Measurements from ENCODE around the gene DNAAF5. TPM values are rescaled to one million over a fixed set of nuclear protein-coding genes. Genes with fewer than 3 reads are reported as not detected.

DNAAF5 gene
- total and polyA plus RNA-seq, 9 of the 15 experiments (the other 6 are each of a cell fraction or from before 2014, with no cell fraction given), result 3.1 to 69.7 (median 19.1) TPM

DNA sequence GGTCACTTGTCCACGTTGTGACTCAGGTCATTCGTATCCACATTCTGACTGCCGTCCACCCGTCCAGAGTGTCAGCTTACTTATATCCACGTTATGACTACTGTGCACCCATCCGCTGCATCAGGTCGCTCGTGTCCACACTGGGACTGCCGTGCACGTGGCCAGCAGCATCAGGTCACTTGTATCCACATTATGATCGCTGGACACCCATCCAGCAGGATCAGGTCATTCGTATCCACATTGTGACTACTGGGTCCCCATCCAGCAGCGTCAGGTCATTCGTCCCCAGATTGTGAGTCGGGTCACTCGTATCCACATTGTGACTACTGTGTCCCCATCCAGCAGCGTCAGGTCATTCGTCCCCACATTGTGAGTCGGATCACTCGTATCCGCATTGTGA, 58.5 kb downstream of the DNAAF5 start (continued):
- no peak for TF ChIP-seq KLF1 (tag; IDR thresholded peaks at IDR 0.05)

DNA sequence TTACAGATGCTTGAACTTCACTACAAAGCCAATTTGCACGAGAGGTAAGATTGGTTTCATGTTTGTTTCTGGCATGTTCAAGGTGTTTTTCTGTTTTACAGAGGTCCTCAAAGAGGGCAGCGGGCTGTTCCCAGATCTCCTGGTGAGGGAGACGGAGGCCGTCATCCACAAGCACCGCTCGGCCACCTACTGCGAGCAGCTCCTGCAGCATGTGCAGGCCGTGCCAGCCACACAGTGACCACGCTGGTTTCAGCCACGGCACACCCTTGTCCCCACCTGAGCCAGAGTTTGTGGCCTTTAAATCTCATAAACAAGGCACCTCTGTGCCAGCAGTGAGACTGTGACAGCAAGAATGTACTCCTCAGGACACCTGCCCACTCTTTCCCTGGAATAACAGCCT, 58.9 kb downstream of the DNAAF5 start:
- H3K4me3 ChIP-seq, result no peak overlapping the region
- ChIA-PET POLR2A (no interaction called here), CTCF (ENCODE audit: low intra/inter-chr PET ratio) (interaction anchor here (1.5 to 1.8 kb wide), 2 partner anchors 88 to 281 kb away, joined by 4 to 13 read pairs; no protein-coding TSS in a partner anchor)
- H3K27ac ChIP-seq (ENCODE audit: extremely low read depth, low read depth, low read length), result no peak overlapping the region; the same call in 2 of the 3 replicates
- no peaks in the 10 kb centered on the region for H3K9me1 ChIP-seq (ENCODE audit: control insufficient read depth, insufficient read depth, low read length)
- no peaks in the 10 kb centered on the region for H4K20me1 ChIP-seq (replicated peaks; ENCODE audit: control insufficient read depth, insufficient read depth, low read length)
- in situ Hi-C loops (cut with MboI) (loop anchor here (5.0 kb wide), 1 partner anchor 87 kb away; no protein-coding TSS in a partner anchor), intact Hi-C loops (cut with micrococcal nuclease) (loop anchor here (10.0 kb wide), 1 partner anchor 179 kb away; no protein-coding TSS in a partner anchor)
- no peak overlapping the region for H3K4me2 ChIP-seq (ENCODE audit: insufficient read depth, low read length)
- no peaks in the 10 kb centered on the region for H3K9me3 ChIP-seq (replicated peaks; ENCODE audit: control insufficient read depth, insufficient read depth, low read depth, low read length)
- H3K4me1 ChIP-seq (replicated peaks in 1 of 2; ENCODE audit: control insufficient read depth in 2 of 2, insufficient read depth in 2 of 2, low read length in 2 of 2), result peaks cover 0 to 6% of the 10 kb centered on the region in 2 experiments; a peak in 1 of 5 replicates
- no peak for ATAC-seq
- no peak for DNase-seq (ENCODE audit: extremely low read depth in 1 of 4, low spot score in 3 of 4)
- no peak overlapping the region for H3K9ac ChIP-seq (ENCODE audit: insufficient read depth in 1 of 2, low read depth in 2 of 2, low read length in 2 of 2)
- no peak for FAIRE-seq
- H2AFZ ChIP-seq (ENCODE audit: low read depth, low read length), result no peak overlapping the region
- BruUV-seq (replicated peaks), result no TSS peak
- peaks cover 72% of the 10 kb centered on the region for H3K36me3 ChIP-seq (ENCODE audit: control insufficient read depth, insufficient read depth, low read length)
- WGBS (ENCODE audit: insufficient coverage, low coverage, missing lambda C conversion rate), result 97% methylated on average over 10 of the region's 10 CpGs
- no peaks in the 10 kb centered on the region for H3K79me2 ChIP-seq (ENCODE audit: control insufficient read depth, insufficient read depth, low read length)
- no peaks in the 10 kb centered on the region for H3K27me3 ChIP-seq (ENCODE audit: control insufficient read depth in 2 of 2, insufficient read depth in 2 of 2, low read length in 2 of 2)
- TF ChIP-seq KAT7 (CRISPR knock-in tag; IDR thresholded peaks at IDR 0.05; ENCODE audit: borderline replicate concordance), result no peak
- TF ChIP-seq TCF15 (CRISPR knock-in tag; IDR thresholded peaks at IDR 0.05), result no peak
- TF ChIP-seq CTCF (IDR thresholded peaks at IDR 0.05 in 2 of 3, conservative IDR thresholded peaks at IDR 0.05 in 1 of 3; ENCODE audit: insufficient read depth in 2 of 3, low read depth in 1 of 3, low read length in 3 of 3), result no peak
- TF ChIP-seq SRF (CRISPR knock-in tag; IDR thresholded peaks at IDR 0.05), result no peak
- no peak for TF ChIP-seq PRDM10 (IDR thresholded peaks at IDR 0.05; ENCODE audit: partially characterized antibody)
- no peak for TF ChIP-seq BCLAF1 (IDR thresholded peaks at IDR 0.05; ENCODE audit: borderline replicate concordance in 1 of 2, control insufficient read depth in 1 of 2, low read depth in 2 of 2, low read length in 1 of 2)
- no peak for TF ChIP-seq STAT5A (IDR thresholded peaks at IDR 0.05; ENCODE audit: borderline replicate concordance, low read length)
- TF ChIP-seq RHOXF2B (CRISPR knock-in tag; conservative IDR thresholded peaks at IDR 0.05), result no peak

Measured in K562 (cell line).